K562 (cell line): Measurements from ENCODE around the gene MAN1A1. TPM values are rescaled to one million over a fixed set of nuclear protein-coding genes. Genes with fewer than 3 reads are reported as not detected.

Experiments
- AFF1 ChIP-seq, 2 experiments: fragments of 450-650 bp; IDR thresholded peaks; 2 replicates each; pipeline ENCODE4 v1.6.1; 2018; ENCODE audit warnings: mild to moderate bottlenecking in 2 of 2, low read depth in 1 of 2; ENCODE audit not compliant: partially characterized antibody in 2 of 2
- E2F3 ChIP-seq: fragments of 250-450 bp; sonication (Bioruptor Pico); IDR thresholded peaks from 2 replicates; pipeline ENCODE4 v1.4.0; 2020; ENCODE audit warnings: mild to moderate bottlenecking
- MAX ChIP-seq: sonication (generic); formaldehyde crosslinking; IDR thresholded peaks from 2 replicates; pipeline ENCODE4 v1.9.0; 2022; ENCODE audit warnings: mild to moderate bottlenecking, missing genetic modification reagents
- NCOA1 ChIP-seq: fragments of 450-650 bp; IDR thresholded peaks from 2 replicates; pipeline ENCODE4 v1.6.1; 2016; ENCODE audit warnings: low read depth
- PBX2 ChIP-seq, 2 experiments: IDR thresholded peaks in 1 of 2; conservative IDR thresholded peaks in 1 of 2; 2 replicates each; pipeline ENCODE4 v1.6.1; 2016; ENCODE audit warnings: low read depth in 2 of 2, mild to moderate bottlenecking in 1 of 2, missing compliant biosample characterization in 1 of 2, missing genetic modification characterization in 1 of 2, moderate library complexity in 1 of 2
- POLR2A ChIP-seq: fragments of 450-650 bp; conservative IDR thresholded peaks from 2 replicates; pipeline ENCODE4 v1.6.1; 2016
- PTBP1 ChIP-seq: fragments of 200-400 bp; formaldehyde crosslinking; IDR thresholded peaks from 2 replicates; pipeline ENCODE4 v1.6.1; 2017; ENCODE audit warnings: low read depth, low read length
- SRSF9 ChIP-seq: fragments of 200-400 bp; formaldehyde crosslinking; IDR thresholded peaks from 2 replicates; pipeline ENCODE4 v1.6.1; 2017; ENCODE audit warnings: low read depth, low read length, borderline replicate concordance
- TCF3 ChIP-seq: sonication (generic); formaldehyde crosslinking; IDR thresholded peaks from 2 replicates; pipeline ENCODE4 v1.4.0; 2020; ENCODE audit warnings: mild to moderate bottlenecking, missing genetic modification reagents
- U2AF2 ChIP-seq: fragments of 200-400 bp; formaldehyde crosslinking; optimal IDR thresholded peaks from 2 replicates; pipeline ENCODE3; 2017; ENCODE audit warnings: low read depth, mild to moderate bottlenecking, low read length
- VEZF1 ChIP-seq: fragments of 200-800 bp; sonication (Bioruptor generic); IDR thresholded peaks from 2 replicates; pipeline ENCODE4 v1.6.1; 2017; ENCODE audit warnings: missing genetic modification characterization, missing compliant biosample characterization
- ZFP30 ChIP-seq: fragments of 250-450 bp; sonication (Bioruptor Pico); IDR thresholded peaks from 2 replicates; pipeline ENCODE4 v1.8.0; 2022; ENCODE audit warnings: moderate library complexity, mild to moderate bottlenecking, inconsistent platforms, borderline replicate concordance
- ZNF76 ChIP-seq: fragments of 250-450 bp; sonication (Bioruptor Pico); IDR thresholded peaks from 2 replicates; pipeline ENCODE4 v1.4.0; 2020; ENCODE audit warnings: mild to moderate bottlenecking, moderate library complexity, borderline replicate concordance
- polyA plus RNA-seq, 8 experiments: library from polyadenylated mRNA; depleted of rRNA in 4 of 8; stranded (reverse) in 5 of 8; unstranded in 3 of 8; fragments of >200 nt; fragmentation: Nextera tagmentation in 2 of 8; fragmentation: Illumina TruSeq in 1 of 8; extraction: Ambion mirVana in 2 of 8; extraction: Trizol in 1 of 8; gene quantifications; 2 replicates each; pipeline versions ENCODE4 v1.2.1 to v1.2.3, GENCODE V29; 2011 to 2014; ENCODE audit warnings: inconsistent platforms in 1 of 8, missing spikeins in 1 of 8
- total RNA-seq, 7 experiments: library from RNA; depleted of rRNA in 6 of 7; stranded (reverse); fragments of >200 nt in 6 of 7; fragmentation: Illumina TruSeq in 2 of 7; extraction: Trizol in 2 of 7; gene quantifications; 2 replicates each; pipeline versions ENCODE4 v1.2.1 to v1.2.3, GENCODE V29; 2011 to 2021; ENCODE audit warnings: low replicate concordance in 1 of 7

MAN1A1 gene
- total and polyA plus RNA-seq, 9 of the 15 experiments (the other 6 are each of a cell fraction or from before 2014, with no cell fraction given), result 24.5 to 78.4 (median 59.7) TPM

GRCh38 chr6:119347466-119348095 is 2.0 kb downstream of the MAN1A1 start (continued):
- TF ChIP-seq AFF1 (IDR thresholded peaks at IDR 0.05; ENCODE audit: low read depth in 1 of 2, partially characterized antibody in 2 of 2) (no peak), PBX2 (CRISPR knock-in tag; IDR thresholded peaks at IDR 0.05; ENCODE audit: low read depth) (no peak), PBX2 (tag; conservative IDR thresholded peaks at IDR 0.05; ENCODE audit: low read depth) (peak; percentile 20; the same call in 1 of the 2 replicates), VEZF1 (CRISPR knock-in tag) (no peak), TCF3 (CRISPR knock-in tag) (0 out of 2 replicates have a peak, but pooled peaks have one; percentile 6), POLR2A (0 out of 2 replicates have a peak, but pooled peaks have one; percentile 32), ZNF76 (CRISPR knock-in tag) (no peak), MAX (CRISPR knock-in tag) (peak; percentile 82), SRSF9 (no peak), NCOA1 (no peak), E2F3 (no peak), U2AF2 (no peak), PTBP1 (no peak), ZFP30 (no peak)
